Activated CD8-positive, alpha-beta T cell treated with anti-CD3 and anti-CD28 coated beads for 36 hours (primary cell): ENCODE results near the gene ACACA. TPM values are rescaled to one million over a fixed set of nuclear protein-coding genes. Genes with fewer than 3 reads are reported as not detected.
A peak's percentile ranks its signal among the peaks of the same experiment; 100 is the strongest.
"Not testable (repeated sequence)": the region's sequence is repeated elsewhere in the genome, so short reads cannot be mapped to it uniquely, and the experiment has no call there.

Source experiments
- ATAC-seq: fragments of 200-7000 bp; cut with Tn5 transposase; one replicate; pipeline ENCODE4 v1.10.0; 2021; ENCODE audit warnings: mild to moderate bottlenecking, moderate library complexity
- CTCF ChIA-PET: fragments of 350-600 bp; sonication (Branson Sonifier 250); formaldehyde crosslinking; loops from one replicate; lab custom pipeline; 2021; ENCODE audit warnings: antibody characterized with exemption; lab: Charles Lee
- POLR2A ChIA-PET: fragments of 350-600 bp; sonication (Branson Sonifier 250); formaldehyde crosslinking; loops from one replicate; lab custom pipeline; 2021; ENCODE audit warnings: antibody characterized with exemption; lab: Charles Lee
- DNase-seq: peaks from one replicate; pipeline ENCODE4 v3.0.0-alpha.2; 2020
- H3K27ac Mint-ChIP-seq: one replicate; pipeline ENCODE4 v1.8.0; 2021; ENCODE audit warnings: mild to moderate bottlenecking, mixed read lengths
- H3K27me3 Mint-ChIP-seq: one replicate; pipeline ENCODE4 v1.8.0; 2021; ENCODE audit warnings: mixed read lengths
- H3K36me3 Mint-ChIP-seq: one replicate; pipeline ENCODE4 v1.8.0; 2021; ENCODE audit warnings: low read depth, mixed read lengths
- H3K4me1 Mint-ChIP-seq: one replicate; pipeline ENCODE4 v1.8.0; 2021; ENCODE audit warnings: low read depth, mixed read lengths
- H3K4me3 Mint-ChIP-seq: one replicate; pipeline ENCODE4 v1.8.0; 2021; ENCODE audit warnings: mild to moderate bottlenecking, moderate library complexity, mixed read lengths
- H3K9me3 Mint-ChIP-seq: one replicate; pipeline ENCODE4 v1.8.0; 2021; ENCODE audit warnings: mixed read lengths
- intact Hi-C: fragments of 100-400 bp; cut with micrococcal nuclease; formaldehyde crosslinking; loops from one replicate; pipeline ENCODE4 v1.10.0; 2022
- total RNA-seq, 2 experiments: library from RNA; stranded (reverse); gene quantifications; one replicate each; pipeline ENCODE4 v1.2.3, GENCODE V29; 2021
- TF ChIP-seq, protein P1 (sequence below): fragments of 200-600 bp; IDR thresholded peaks from one replicate; pipeline ENCODE4 v1.8.0; 2022; ENCODE audit warnings: antibody characterized with exemption, mild to moderate bottlenecking

ACACA gene
- total RNA-seq, 2 experiments from 2014 or later = 66.0 to 68.2 TPM

DNA sequence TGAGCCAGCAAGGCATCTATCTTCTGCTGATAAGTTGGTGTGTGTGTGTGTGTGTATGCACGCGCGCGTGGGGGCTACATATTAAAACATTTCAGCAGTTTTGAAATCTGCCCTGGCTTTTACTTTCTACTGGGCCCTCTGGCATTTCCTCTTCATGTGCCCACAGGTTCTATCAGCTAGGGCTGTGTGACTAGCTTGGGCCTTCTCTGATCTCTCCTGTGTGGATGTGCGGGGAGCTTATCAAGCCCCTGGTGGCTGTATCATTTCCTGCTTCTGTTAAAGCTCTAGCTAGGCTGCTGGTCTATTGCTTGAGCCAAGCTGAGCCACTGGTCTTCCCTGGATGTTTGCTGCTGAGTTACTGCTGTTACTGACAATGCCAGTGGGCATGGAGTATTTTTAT, 325.3 kb downstream of the ACACA start:
- Mint-ChIP-seq H3K27ac (no peak overlapping the region), H3K9me3 (peaks cover 5% of the 10 kb centered on the region), H3K4me1 (no peaks in the 10 kb centered on the region), H3K4me3 (no peak overlapping the region), H3K36me3 (peaks cover 14% of the 10 kb centered on the region), H3K27me3 (no peaks in the 10 kb centered on the region)
- ATAC-seq = peak; percentile 53
- no peak for DNase-seq
- ChIA-PET CTCF (interaction anchor here (0.6 to 1.0 kb wide), 3 partner anchors 9 to 172 kb away, joined by 3 to 4 read pairs (median 4); no protein-coding TSS in a partner anchor), POLR2A (no interaction called here)
- TF ChIP-seq, protein P1, sequence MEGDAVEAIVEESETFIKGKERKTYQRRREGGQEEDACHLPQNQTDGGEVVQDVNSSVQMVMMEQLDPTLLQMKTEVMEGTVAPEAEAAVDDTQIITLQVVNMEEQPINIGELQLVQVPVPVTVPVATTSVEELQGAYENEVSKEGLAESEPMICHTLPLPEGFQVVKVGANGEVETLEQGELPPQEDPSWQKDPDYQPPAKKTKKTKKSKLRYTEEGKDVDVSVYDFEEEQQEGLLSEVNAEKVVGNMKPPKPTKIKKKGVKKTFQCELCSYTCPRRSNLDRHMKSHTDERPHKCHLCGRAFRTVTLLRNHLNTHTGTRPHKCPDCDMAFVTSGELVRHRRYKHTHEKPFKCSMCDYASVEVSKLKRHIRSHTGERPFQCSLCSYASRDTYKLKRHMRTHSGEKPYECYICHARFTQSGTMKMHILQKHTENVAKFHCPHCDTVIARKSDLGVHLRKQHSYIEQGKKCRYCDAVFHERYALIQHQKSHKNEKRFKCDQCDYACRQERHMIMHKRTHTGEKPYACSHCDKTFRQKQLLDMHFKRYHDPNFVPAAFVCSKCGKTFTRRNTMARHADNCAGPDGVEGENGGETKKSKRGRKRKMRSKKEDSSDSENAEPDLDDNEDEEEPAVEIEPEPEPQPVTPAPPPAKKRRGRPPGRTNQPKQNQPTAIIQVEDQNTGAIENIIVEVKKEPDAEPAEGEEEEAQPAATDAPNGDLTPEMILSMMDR = no peak
- intact Hi-C loops = no loop called here

DNA sequence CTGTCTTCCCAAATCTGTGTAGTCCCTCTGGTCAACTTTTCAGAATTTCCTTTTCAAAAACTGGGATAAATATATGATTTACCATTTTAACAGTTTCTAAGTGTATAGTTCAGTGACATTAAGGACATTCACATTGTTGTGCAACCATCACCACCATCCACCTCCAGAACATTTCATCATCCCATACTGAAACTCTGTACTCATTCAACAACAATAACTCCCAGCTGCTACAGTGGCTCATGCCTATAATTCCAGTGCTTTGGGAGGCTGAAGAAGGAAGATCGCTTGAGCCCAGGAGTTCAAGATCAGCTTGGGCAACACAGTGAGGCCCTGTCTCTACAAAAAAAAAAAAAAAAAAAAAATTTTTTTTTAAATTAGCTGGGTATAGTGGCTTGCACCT, 326.9 kb downstream of the ACACA start:
- ChIA-PET POLR2A (interaction anchor here (2.1 kb wide), 1 partner anchor 10 kb away, joined by 6 read pairs; no protein-coding TSS in a partner anchor), CTCF (no interaction called here)
- DNase-seq (no peak), ATAC-seq (no peak)
- no peak overlapping the region for H3K27ac Mint-ChIP-seq
- peaks cover 5% of the 10 kb centered on the region for H3K9me3 Mint-ChIP-seq
- no peaks in the 10 kb centered on the region for H3K4me1 Mint-ChIP-seq
- intact Hi-C loops = no loop called here
- H3K36me3 Mint-ChIP-seq = peaks cover 3% of the 10 kb centered on the region
- H3K4me3 Mint-ChIP-seq = no peak overlapping the region
- TF ChIP-seq, protein P1 = no peak
- H3K27me3 Mint-ChIP-seq = no peaks in the 10 kb centered on the region

- ATAC-seq = no peak
- no peaks in the 10 kb centered on the region for H3K4me1 Mint-ChIP-seq
- CTCF ChIA-PET = no interaction called here
- TF ChIP-seq, protein P1 = no peak
- no peak overlapping the region for H3K27ac Mint-ChIP-seq
- no peak for DNase-seq
- H3K4me3 Mint-ChIP-seq = no peak overlapping the region
- H3K36me3 Mint-ChIP-seq = peaks cover under 1% of the 10 kb centered on the region
- POLR2A ChIA-PET = interaction anchor here (2.1 kb wide), 1 partner anchor 11 kb away, joined by 6 read pairs; no protein-coding TSS in a partner anchor
- H3K27me3 Mint-ChIP-seq = no peaks in the 10 kb centered on the region
- peaks cover 5% of the 10 kb centered on the region for H3K9me3 Mint-ChIP-seq
- intact Hi-C loops = no loop called here
Observed at GRCh38 chr17:37079065-37079708, 327.4 kb downstream of the ACACA start.

DNA sequence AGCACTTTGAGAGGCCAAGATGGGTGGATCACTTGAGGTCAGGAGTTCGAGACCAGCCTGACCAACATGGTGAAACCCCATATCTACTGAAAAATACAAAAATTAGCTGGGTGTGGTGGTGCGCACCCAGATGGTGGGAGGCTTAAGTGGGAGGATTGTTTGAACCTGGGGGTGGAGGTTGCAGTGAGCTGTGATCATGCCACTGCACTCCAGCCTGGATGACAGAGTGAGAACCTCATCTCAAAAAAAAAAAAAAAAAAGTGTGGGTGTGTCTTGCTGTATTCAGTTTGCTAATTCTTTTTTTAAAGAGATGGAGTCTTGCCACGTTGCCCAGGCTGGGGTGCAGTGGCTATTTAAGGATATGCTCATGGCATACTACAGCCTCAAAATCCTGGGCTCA, 333.2 kb downstream of the ACACA start:
- H3K36me3 Mint-ChIP-seq, H3K9me3 Mint-ChIP-seq, intact Hi-C loops, H3K4me3 Mint-ChIP-seq, CTCF ChIA-PET, H3K4me1 Mint-ChIP-seq, H3K27ac Mint-ChIP-seq, H3K27me3 Mint-ChIP-seq, POLR2A ChIA-PET, DNase-seq, ATAC-seq: not testable (repeated sequence)

- Mint-ChIP-seq H3K27me3 (peaks cover 2% of the 10 kb centered on the region), H3K27ac (no peak overlapping the region), H3K4me3 (no peak overlapping the region), H3K4me1 (no peaks in the 10 kb centered on the region), H3K9me3 (no peaks in the 10 kb centered on the region), H3K36me3 (no peaks in the 10 kb centered on the region)
- CTCF ChIA-PET = interaction anchor here (2.3 kb wide), 1 partner anchor 22 kb away, joined by 9 read pairs; no protein-coding TSS in a partner anchor
- no peak for DNase-seq
- TF ChIP-seq, protein P1 = no peak
- POLR2A ChIA-PET = no interaction called here
- no peak for ATAC-seq
- intact Hi-C loops = no loop called here
Observed at GRCh38 chr17:37069087-37069486, 337.5 kb downstream of the ACACA start.
